Measurements from ENCODE around the gene CDK17. TPM values are rescaled to one million over a fixed set of nuclear protein-coding genes. Genes with fewer than 3 reads are reported as not detected.

The CDK17 gene
- total and polyA plus RNA-seq, 10 donors: 12.9 to 108 (median 66.4) TPM

GRCh38 chr12:96359328-96359727 is 40.9 kb downstream of the CDK17 start:
- Histone ChIP-seq H3K27me3 (replicated peaks in 1 of 7) (no peaks in the 10 kb centered on the region), H3K4me3 (no peak overlapping the region), H3K36me3 (no peaks in the 10 kb centered on the region), H3K27ac (no peak overlapping the region), H3K9me3 (no peaks in the 10 kb centered on the region), H3K4me1 (peaks cover 8 to 100% (median 67%) of the 10 kb centered on the region in 6 donors)
- intact Hi-C loops (cut with DNase I; ENCODE audit: low total_unique reads): no loop called here
- DNase-seq: no peak
- no peak for TF ChIP-seq POLR2A (IDR thresholded peaks at IDR 0.05)
- TF ChIP-seq POLR2AphosphoS5 (IDR thresholded peaks at IDR 0.05): no peak
- TF ChIP-seq, protein P1, sequence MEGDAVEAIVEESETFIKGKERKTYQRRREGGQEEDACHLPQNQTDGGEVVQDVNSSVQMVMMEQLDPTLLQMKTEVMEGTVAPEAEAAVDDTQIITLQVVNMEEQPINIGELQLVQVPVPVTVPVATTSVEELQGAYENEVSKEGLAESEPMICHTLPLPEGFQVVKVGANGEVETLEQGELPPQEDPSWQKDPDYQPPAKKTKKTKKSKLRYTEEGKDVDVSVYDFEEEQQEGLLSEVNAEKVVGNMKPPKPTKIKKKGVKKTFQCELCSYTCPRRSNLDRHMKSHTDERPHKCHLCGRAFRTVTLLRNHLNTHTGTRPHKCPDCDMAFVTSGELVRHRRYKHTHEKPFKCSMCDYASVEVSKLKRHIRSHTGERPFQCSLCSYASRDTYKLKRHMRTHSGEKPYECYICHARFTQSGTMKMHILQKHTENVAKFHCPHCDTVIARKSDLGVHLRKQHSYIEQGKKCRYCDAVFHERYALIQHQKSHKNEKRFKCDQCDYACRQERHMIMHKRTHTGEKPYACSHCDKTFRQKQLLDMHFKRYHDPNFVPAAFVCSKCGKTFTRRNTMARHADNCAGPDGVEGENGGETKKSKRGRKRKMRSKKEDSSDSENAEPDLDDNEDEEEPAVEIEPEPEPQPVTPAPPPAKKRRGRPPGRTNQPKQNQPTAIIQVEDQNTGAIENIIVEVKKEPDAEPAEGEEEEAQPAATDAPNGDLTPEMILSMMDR (IDR thresholded peaks at IDR 0.05 in 8 of 11, conservative IDR thresholded peaks at IDR 0.05 in 3 of 11): no peak

DNA sequence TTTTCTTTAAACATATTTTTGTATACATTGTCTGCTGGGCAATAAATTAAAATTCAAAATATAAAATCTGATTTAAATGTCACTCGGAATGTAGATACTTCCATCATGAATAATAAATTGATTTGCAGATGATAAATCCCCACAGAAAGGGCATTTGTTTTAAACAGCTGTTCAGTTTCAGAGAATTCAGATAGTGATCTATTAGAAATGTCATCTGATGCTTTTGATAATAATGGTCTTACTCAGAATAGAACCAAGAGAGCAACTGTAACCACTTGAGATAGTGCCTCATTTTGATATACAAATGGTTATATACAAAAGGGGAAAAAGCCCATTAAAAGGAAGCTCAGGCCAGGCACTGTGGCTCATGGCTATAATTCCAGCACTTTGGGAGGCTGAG is 43.4 kb downstream of the CDK17 start:
- H3K4me1 ChIP-seq: peaks cover 30 to 100% (median 80%) of the 10 kb centered on the region in 6 donors
- TF ChIP-seq POLR2AphosphoS5 (IDR thresholded peaks at IDR 0.05): no peak
- TF ChIP-seq, protein P1 (IDR thresholded peaks at IDR 0.05 in 8 of 11, conservative IDR thresholded peaks at IDR 0.05 in 3 of 11): no peak
- TF ChIP-seq POLR2A (IDR thresholded peaks at IDR 0.05): no peak
- no peaks in the 10 kb centered on the region for H3K36me3 ChIP-seq
- no peaks in the 10 kb centered on the region for H3K9me3 ChIP-seq
- 88 to 96% (median 92%) methylated on average over 1 of the region's 1 CpG for WGBS, 5 donors
- no peak for DNase-seq
- H3K27ac ChIP-seq: no peak overlapping the region
- intact Hi-C loops (cut with DNase I; ENCODE audit: low total_unique reads): no loop called here
- no peak overlapping the region for H3K4me3 ChIP-seq
- no peaks in the 10 kb centered on the region for H3K27me3 ChIP-seq (replicated peaks in 1 of 7)

GRCh38 chr12:96354844-96355534 is 45.2 kb downstream of the CDK17 start:
- intact Hi-C loops (cut with DNase I; ENCODE audit: low total_unique reads): no loop called here
- no peaks in the 10 kb centered on the region for H3K9me3 ChIP-seq
- peaks cover 33 to 100% (median 83%) of the 10 kb centered on the region in 6 donors for H3K4me1 ChIP-seq
- H3K36me3 ChIP-seq: no peaks in the 10 kb centered on the region
- 85 to 91% (median 87%) methylated on average over 8 of the region's 8 CpGs for WGBS, 5 donors
- peak overlapping the region in 1 of 8 donors; percentile 9 for H3K27ac ChIP-seq
- TF ChIP-seq POLR2AphosphoS5 (IDR thresholded peaks at IDR 0.05) (no peak), POLR2A (IDR thresholded peaks at IDR 0.05) (no peak)
- TF ChIP-seq, protein P1 (IDR thresholded peaks at IDR 0.05 in 8 of 11, conservative IDR thresholded peaks at IDR 0.05 in 3 of 11): no peak
- no peak for DNase-seq
- H3K4me3 ChIP-seq: no peak overlapping the region
- H3K27me3 ChIP-seq (replicated peaks in 1 of 7): no peaks in the 10 kb centered on the region

GRCh38 chr12:96354326-96354725 is 45.9 kb downstream of the CDK17 start:
- TF ChIP-seq POLR2A (IDR thresholded peaks at IDR 0.05) (no peak), POLR2AphosphoS5 (IDR thresholded peaks at IDR 0.05) (no peak)
- TF ChIP-seq, protein P1 (IDR thresholded peaks at IDR 0.05 in 8 of 11, conservative IDR thresholded peaks at IDR 0.05 in 3 of 11): no peak
- H3K9me3 ChIP-seq: no peaks in the 10 kb centered on the region
- peaks cover 33 to 100% (median 82%) of the 10 kb centered on the region in 6 donors for H3K4me1 ChIP-seq
- WGBS, 5 donors: 85 to 93% (median 92%) methylated on average over 3 of the region's 3 CpGs
- no peak for DNase-seq
- H3K27ac ChIP-seq: peak overlapping the region in 1 of 8 donors; percentile 9
- no peak overlapping the region for H3K4me3 ChIP-seq
- no peaks in the 10 kb centered on the region for H3K36me3 ChIP-seq
- no peaks in the 10 kb centered on the region for H3K27me3 ChIP-seq (replicated peaks in 1 of 7)
- intact Hi-C loops (cut with DNase I; ENCODE audit: low total_unique reads): no loop called here
